Measurements from ENCODE around the gene MBTPS2.

GRCh38 chrX:21856504-21856903 is 17.1 kb downstream of the MBTPS2 start:
- TF ChIP-seq GATA2 (IDR thresholded peaks at IDR 0.05; ENCODE audit: low read depth, low read length) (no peak), GATA3 (IDR thresholded peaks at IDR 0.05; ENCODE audit: low read depth, low read length) (no peak)

All from SH-SY5Y (cell line).